Peyer's patch (tissue), 4 donors: ENCODE measurements around the gene AFDN. TPM values are rescaled to one million over a fixed set of nuclear protein-coding genes. Genes with fewer than 3 reads are reported as not detected.

Source experiments
- DNase-seq, 3 donors: peaks; one replicate each; pipeline ENCODE4 v3.0.0-alpha.2; 2017 to 2019
- H3K27ac ChIP-seq, 4 donors: fragments of 200-600 bp; sonication (generic); one replicate each; pipeline ENCODE4 v1.5.1; 2016 to 2019
- H3K27me3 ChIP-seq, 2 donors: fragments of 200-600 bp; sonication (generic); one replicate each; pipeline ENCODE4 v1.5.1; 2019
- H3K36me3 ChIP-seq, 3 donors: fragments of 200-600 bp; sonication (generic); one replicate each; pipeline ENCODE4 v1.5.1; 2016 to 2019
- H3K4me1 ChIP-seq, 4 donors: fragments of 200-600 bp; sonication (generic); one replicate each; pipeline ENCODE4 v1.5.1; 2016 to 2019
- H3K4me3 ChIP-seq, 4 donors: fragments of 200-600 bp; sonication (generic); 1 replicate in 3 of 4; 2 replicates in 1 of 4; pipeline ENCODE4 v1.5.1; 2016 to 2019; ENCODE audit warnings: mild to moderate bottlenecking in 1 of 4
- H3K9me3 ChIP-seq, 4 donors: fragments of 200-600 bp; sonication (generic); one replicate each; pipeline ENCODE4 v1.5.1; 2016 to 2019; ENCODE audit warnings: mild to moderate bottlenecking in 1 of 4
- POLR2A ChIP-seq, 2 donors: fragments of 450-650 bp; IDR thresholded peaks; one replicate each; pipeline ENCODE4 v1.5.1; 2017; ENCODE audit warnings: antibody characterized with exemption in 2 of 2, mild to moderate bottlenecking in 2 of 2, moderate library complexity in 2 of 2
- total RNA-seq, 4 donors: library from RNA; depleted of rRNA; stranded (reverse); fragments of >200 nt; gene quantifications; one replicate each; pipeline ENCODE4 v1.1.0, GENCODE V29; 2016
- TF ChIP-seq, protein P1 (sequence below), 6 experiments: fragments of 450-650 bp in 4 of 6; fragments of 200-600 bp in 2 of 6; sonication (generic) in 1 of 6; IDR thresholded peaks; one replicate each; pipeline ENCODE4 v1.5.1; 2017 to 2019; ENCODE audit warnings: antibody characterized with exemption in 6 of 6, mild to moderate bottlenecking in 3 of 6, moderate library complexity in 1 of 6

AFDN gene
- total RNA-seq, 4 donors from 2014 or later: 265 to 326 (median 313) TPM

DNA sequence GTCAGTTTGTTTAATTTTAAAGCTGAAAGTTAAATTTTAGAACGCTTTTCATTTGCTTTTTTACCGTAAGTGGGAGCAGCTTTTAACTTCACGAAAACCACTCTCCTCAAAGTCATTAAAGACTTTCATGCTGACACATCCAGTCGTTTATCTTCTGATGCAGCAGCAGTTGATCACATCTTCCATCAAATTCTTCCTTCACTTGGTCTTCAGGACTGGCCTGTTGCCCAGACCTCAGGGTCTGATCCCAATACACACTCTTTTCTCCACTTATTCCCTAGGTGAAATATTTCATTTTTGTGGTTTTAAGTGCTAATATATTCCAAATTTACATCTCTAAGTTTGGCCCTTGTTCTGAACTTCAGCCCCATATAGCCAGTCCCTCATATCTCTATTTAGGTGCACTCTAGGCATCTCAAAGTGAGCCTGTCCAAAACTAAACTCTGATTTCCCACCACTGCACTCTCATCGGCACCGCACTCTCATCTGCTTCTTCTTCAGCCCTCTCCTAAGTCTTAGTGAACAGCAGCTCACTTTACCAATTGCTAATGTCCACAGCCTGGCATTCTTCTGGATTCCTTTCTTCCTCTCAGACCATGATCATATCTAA lies 20.4 kb downstream of the AFDN start:
- TF ChIP-seq POLR2A (IDR thresholded peaks at IDR 0.05): no peak
- TF ChIP-seq, protein P1, sequence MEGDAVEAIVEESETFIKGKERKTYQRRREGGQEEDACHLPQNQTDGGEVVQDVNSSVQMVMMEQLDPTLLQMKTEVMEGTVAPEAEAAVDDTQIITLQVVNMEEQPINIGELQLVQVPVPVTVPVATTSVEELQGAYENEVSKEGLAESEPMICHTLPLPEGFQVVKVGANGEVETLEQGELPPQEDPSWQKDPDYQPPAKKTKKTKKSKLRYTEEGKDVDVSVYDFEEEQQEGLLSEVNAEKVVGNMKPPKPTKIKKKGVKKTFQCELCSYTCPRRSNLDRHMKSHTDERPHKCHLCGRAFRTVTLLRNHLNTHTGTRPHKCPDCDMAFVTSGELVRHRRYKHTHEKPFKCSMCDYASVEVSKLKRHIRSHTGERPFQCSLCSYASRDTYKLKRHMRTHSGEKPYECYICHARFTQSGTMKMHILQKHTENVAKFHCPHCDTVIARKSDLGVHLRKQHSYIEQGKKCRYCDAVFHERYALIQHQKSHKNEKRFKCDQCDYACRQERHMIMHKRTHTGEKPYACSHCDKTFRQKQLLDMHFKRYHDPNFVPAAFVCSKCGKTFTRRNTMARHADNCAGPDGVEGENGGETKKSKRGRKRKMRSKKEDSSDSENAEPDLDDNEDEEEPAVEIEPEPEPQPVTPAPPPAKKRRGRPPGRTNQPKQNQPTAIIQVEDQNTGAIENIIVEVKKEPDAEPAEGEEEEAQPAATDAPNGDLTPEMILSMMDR (IDR thresholded peaks at IDR 0.05): no peak
- Histone ChIP-seq H3K4me1 (peaks cover 0 to 5% (median 0%) of the 10 kb centered on the region in 4 donors), H3K27ac (no peak overlapping the region)

GRCh38 chr6:167847936-167848335 lies 21.2 kb downstream of the AFDN start:
- Histone ChIP-seq H3K27me3 (no peaks in the 10 kb centered on the region), H3K9me3 (no peaks in the 10 kb centered on the region), H3K4me1 (no peaks in the 10 kb centered on the region), H3K27ac (no peak overlapping the region), H3K36me3 (no peaks in the 10 kb centered on the region), H3K4me3 (no peak overlapping the region)
- TF ChIP-seq POLR2A (IDR thresholded peaks at IDR 0.05): no peak
- TF ChIP-seq, protein P1 (IDR thresholded peaks at IDR 0.05): no peak
- DNase-seq: no peak

More for the DNA sequence above, 20.4 kb downstream of the AFDN start:
- H3K9me3 ChIP-seq: no peaks in the 10 kb centered on the region
- DNase-seq: no peak
- H3K36me3 ChIP-seq: no peaks in the 10 kb centered on the region
- no peaks in the 10 kb centered on the region for H3K27me3 ChIP-seq
- no peak overlapping the region for H3K4me3 ChIP-seq

DNA sequence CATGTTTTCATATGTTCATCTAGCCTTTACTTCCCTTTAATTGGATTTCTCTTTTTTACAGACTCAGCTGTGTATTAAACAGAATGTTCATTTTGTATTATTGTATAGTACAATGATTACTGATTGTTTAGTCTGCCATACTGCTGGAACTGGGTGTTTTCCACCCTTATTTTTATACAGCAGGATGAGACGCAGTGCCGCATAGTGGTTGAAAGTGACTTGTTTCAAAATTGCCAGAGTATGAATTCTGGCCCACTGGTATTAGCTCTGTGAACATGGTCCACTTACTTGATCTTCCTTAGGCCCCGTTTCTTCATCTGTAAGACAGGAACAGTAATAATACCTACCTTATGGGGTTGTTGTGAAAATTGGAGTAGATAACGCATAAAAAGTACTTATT lies 22.1 kb downstream of the AFDN start:
- Histone ChIP-seq H3K9me3 (no peaks in the 10 kb centered on the region), H3K4me1 (no peaks in the 10 kb centered on the region), H3K36me3 (no peaks in the 10 kb centered on the region), H3K27ac (no peak overlapping the region), H3K27me3 (no peaks in the 10 kb centered on the region), H3K4me3 (no peak overlapping the region)
- DNase-seq: no peak
- no peak for TF ChIP-seq POLR2A (IDR thresholded peaks at IDR 0.05)
- TF ChIP-seq, protein P1 (IDR thresholded peaks at IDR 0.05): no peak

DNA sequence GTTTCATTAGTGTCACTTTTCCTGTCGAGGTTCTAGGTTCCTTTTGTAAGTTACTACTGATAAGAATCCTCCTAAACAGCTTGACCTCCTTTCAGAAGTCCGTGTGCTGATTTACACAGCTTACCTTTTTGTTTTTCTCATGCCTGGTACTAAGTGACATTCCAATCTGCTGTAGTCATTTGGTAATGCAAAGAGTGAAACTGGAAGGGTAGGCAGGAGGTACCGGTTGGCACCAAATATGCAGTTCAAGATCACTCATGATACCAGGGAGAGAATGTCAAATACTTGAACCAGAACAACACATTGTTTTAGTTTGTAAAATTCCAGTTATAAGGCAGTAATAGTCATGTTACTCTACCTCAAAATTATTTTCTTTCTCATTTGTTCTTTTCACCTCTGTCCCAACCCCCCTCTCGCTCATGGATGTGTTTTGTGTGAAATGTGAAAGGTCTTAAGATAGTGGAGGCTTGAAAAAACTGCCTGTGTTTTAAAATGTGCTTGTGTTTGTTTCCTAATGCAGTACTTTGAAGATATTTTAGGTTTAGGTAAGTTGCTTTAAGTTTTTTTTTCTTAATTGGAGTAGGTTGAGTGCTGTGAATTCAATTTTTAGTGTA lies 23.2 kb downstream of the AFDN start:
- TF ChIP-seq, protein P1 (IDR thresholded peaks at IDR 0.05): no peak
- no peak for TF ChIP-seq POLR2A (IDR thresholded peaks at IDR 0.05)
- no peak overlapping the region for H3K27ac ChIP-seq
- no peak overlapping the region for H3K4me3 ChIP-seq
- H3K9me3 ChIP-seq: no peaks in the 10 kb centered on the region
- no peaks in the 10 kb centered on the region for H3K27me3 ChIP-seq
- H3K36me3 ChIP-seq: no peaks in the 10 kb centered on the region
- no peaks in the 10 kb centered on the region for H3K4me1 ChIP-seq
- no peak for DNase-seq

DNA sequence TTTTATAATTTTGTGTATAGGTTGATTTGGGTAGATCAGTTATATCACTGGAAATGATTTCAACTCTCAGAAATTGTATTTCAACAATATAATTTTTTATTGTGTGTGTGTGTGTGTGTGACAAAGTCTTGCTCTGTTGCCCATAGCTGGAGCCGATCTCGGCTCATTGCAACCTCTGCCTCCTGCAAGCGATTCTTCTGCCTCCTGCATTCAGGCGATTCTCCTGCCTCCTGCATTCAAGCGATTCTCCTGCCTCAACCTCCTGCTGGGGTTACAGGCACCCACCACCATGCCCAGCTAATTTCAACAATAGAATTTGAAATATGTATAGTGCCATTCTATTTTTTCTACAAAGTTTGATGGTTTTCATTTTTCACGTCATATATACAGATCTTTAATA lies 24.1 kb downstream of the AFDN start:
- Histone ChIP-seq H3K4me3 (no peak overlapping the region), H3K9me3 (no peaks in the 10 kb centered on the region), H3K27me3 (no peaks in the 10 kb centered on the region), H3K4me1 (no peaks in the 10 kb centered on the region), H3K36me3 (no peaks in the 10 kb centered on the region), H3K27ac (no peak overlapping the region)
- DNase-seq: no peak
- TF ChIP-seq POLR2A (IDR thresholded peaks at IDR 0.05): no peak
- TF ChIP-seq, protein P1 (IDR thresholded peaks at IDR 0.05): no peak
